ENCODE data around the gene ZNF324B.

The ZNF324B gene

DNA sequence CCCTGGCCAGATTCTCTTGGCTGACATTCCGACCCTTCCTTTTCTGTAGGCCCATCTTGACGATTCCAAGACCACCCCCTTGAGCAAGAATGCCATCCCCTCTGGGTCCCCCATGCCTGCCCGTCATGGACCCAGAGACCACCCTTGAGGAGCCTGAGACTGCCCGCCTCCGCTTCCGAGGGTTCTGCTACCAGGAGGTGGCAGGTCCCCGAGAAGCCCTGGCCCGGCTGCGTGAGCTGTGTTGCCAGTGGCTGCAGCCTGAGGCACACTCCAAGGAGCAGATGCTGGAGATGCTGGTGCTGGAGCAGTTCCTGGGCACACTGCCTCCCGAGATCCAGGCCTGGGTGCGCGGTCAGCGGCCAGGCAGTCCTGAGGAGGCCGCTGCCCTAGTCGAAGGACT is 25.7 kb downstream of the ZNF324B start:
- no peaks in the 10 kb centered on the region for H3K27me3 ChIP-seq (ENCODE audit: insufficient read depth, insufficient read length)
- TF ChIP-seq SUZ12 (IDR thresholded peaks at IDR 0.05; ENCODE audit: extremely low read depth, insufficient read depth, insufficient read length): no peak
- no peak for TF ChIP-seq ZNF274 (IDR thresholded peaks at IDR 0.05; ENCODE audit: low read depth, low read length)
- TF ChIP-seq YY1 (IDR thresholded peaks at IDR 0.05; ENCODE audit: insufficient read depth, insufficient read length): no peak
- H3K4me3 ChIP-seq (ENCODE audit: insufficient read length, low read depth): peak overlapping the region; percentile 74
- peaks cover 34% of the 10 kb centered on the region for H3K36me3 ChIP-seq (ENCODE audit: insufficient read depth, insufficient read length, low read length)
- H3K9ac ChIP-seq (ENCODE audit: insufficient read length, low read depth): peak overlapping the region; percentile 95
- H3K4me1 ChIP-seq (ENCODE audit: insufficient read depth, insufficient read length): peaks cover 9% of the 10 kb centered on the region
- no peak for DNase-seq (ENCODE audit: low read depth, low spot score)
- H3K9me3 ChIP-seq (ENCODE audit: insufficient read depth, low read length): no peaks in the 10 kb centered on the region

DNA sequence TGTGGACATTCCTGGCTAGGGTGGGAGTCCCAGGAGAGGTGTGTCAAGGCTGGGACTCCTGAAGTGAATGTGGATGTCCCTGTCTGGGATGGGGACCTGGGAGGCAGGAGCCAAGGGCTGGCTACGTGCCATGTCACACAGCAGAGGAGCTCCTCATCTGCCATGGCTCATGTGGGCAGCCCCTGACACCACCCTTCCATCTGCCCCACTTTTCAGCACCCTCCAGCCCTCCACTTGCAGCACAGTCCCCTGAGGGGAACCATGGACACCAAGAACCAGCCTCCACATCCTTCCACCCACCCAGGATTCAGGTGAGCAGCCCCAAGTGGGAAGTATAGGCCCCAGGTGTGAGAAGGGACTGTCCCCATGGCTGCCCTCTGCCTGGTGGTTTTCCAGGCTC is 26.4 kb downstream of the ZNF324B start:
- Histone ChIP-seq H3K4me3 (ENCODE audit: insufficient read length, low read depth) (no peak overlapping the region), H3K9ac (ENCODE audit: insufficient read length, low read depth) (no peak overlapping the region), H3K9me3 (ENCODE audit: insufficient read depth, low read length) (no peaks in the 10 kb centered on the region), H3K36me3 (ENCODE audit: insufficient read depth, insufficient read length, low read length) (peaks cover 27% of the 10 kb centered on the region), H3K27me3 (ENCODE audit: insufficient read depth, insufficient read length) (no peaks in the 10 kb centered on the region), H3K4me1 (ENCODE audit: insufficient read depth, insufficient read length) (peaks cover 9% of the 10 kb centered on the region)
- TF ChIP-seq ZNF274 (IDR thresholded peaks at IDR 0.05; ENCODE audit: low read depth, low read length) (no peak), YY1 (IDR thresholded peaks at IDR 0.05; ENCODE audit: insufficient read depth, insufficient read length) (no peak), SUZ12 (IDR thresholded peaks at IDR 0.05; ENCODE audit: extremely low read depth, insufficient read depth, insufficient read length) (no peak)
- no peak for DNase-seq (ENCODE audit: low read depth, low spot score)

DNA sequence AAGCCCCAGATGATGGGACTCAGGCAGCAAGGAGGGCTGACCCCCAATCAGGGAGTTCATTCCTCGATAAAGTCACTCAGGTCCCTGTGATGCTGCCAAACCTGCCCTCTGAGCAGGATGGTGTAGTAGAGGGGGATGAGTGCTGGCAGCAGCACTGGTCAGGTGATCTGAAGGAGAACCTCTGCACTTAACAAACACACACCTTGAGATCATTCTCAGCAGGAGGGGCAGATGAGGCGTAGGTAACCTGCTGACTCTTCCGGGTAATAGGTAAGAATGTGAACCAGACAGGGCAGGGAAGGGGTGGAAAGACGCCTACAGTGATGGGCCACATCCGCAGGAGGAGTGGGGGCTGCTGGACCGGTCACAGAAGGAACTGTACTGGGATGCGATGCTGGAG is 27.9 kb downstream of the ZNF324B start:
- H3K9me3 ChIP-seq (ENCODE audit: insufficient read depth, low read length): no peaks in the 10 kb centered on the region
- H3K27me3 ChIP-seq (ENCODE audit: insufficient read depth, insufficient read length): no peaks in the 10 kb centered on the region
- no peak overlapping the region for H3K4me3 ChIP-seq (ENCODE audit: insufficient read length, low read depth)
- H3K4me1 ChIP-seq (ENCODE audit: insufficient read depth, insufficient read length): peaks cover 9% of the 10 kb centered on the region
- no peak for DNase-seq (ENCODE audit: low read depth, low spot score)
- peaks cover 16% of the 10 kb centered on the region for H3K36me3 ChIP-seq (ENCODE audit: insufficient read depth, insufficient read length, low read length)
- TF ChIP-seq ZNF274 (IDR thresholded peaks at IDR 0.05; ENCODE audit: low read depth, low read length) (no peak), YY1 (IDR thresholded peaks at IDR 0.05; ENCODE audit: insufficient read depth, insufficient read length) (no peak), SUZ12 (IDR thresholded peaks at IDR 0.05; ENCODE audit: extremely low read depth, insufficient read depth, insufficient read length) (no peak)
- no peak overlapping the region for H3K9ac ChIP-seq (ENCODE audit: insufficient read length, low read depth)

DNA sequence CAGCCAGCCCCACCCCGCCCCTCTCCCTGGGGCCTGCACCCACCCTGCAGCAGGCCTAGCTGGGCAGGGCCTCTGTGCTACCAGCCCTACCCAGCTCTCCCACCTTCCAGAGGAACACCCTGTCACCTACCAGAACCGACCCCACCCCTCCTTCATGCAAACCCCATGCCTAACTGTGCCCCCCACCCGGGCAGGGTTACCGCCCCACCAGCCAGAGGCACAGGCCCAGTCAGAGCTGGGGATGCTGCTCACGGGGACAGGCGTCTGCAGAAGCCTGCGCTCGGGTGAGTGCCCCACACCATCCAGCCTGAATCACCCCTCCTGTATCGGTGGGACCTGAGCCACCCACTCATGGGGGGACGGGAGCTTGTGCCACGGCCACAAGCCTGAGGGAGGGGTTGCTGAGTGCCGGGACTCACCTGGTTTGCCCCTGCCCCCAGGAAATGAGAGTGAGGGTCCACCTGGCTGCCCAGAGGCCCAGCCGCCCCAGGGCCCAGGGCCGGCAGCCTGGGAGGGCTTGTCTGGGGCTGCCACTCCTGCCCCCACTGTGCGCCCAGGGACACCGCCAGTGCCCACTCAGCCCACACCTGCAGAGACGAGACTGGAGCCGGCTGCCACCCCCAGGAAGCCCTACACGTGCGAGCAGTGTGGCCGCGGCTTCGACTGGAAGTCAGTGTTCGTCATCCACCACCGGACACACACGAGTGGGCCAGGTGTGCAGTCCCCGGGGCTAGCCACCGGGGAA is 28.5 kb downstream of the ZNF324B start:
- Histone ChIP-seq H3K4me1 (ENCODE audit: insufficient read depth, insufficient read length) (peaks cover 9% of the 10 kb centered on the region), H3K36me3 (ENCODE audit: insufficient read depth, insufficient read length, low read length) (peaks cover 16% of the 10 kb centered on the region), H3K9ac (ENCODE audit: insufficient read length, low read depth) (no peak overlapping the region), H3K27me3 (ENCODE audit: insufficient read depth, insufficient read length) (no peaks in the 10 kb centered on the region), H3K4me3 (ENCODE audit: insufficient read length, low read depth) (no peak overlapping the region), H3K9me3 (ENCODE audit: insufficient read depth, low read length) (no peaks in the 10 kb centered on the region)
- DNase-seq (ENCODE audit: low read depth, low spot score): no peak
- no peak for TF ChIP-seq SUZ12 (IDR thresholded peaks at IDR 0.05; ENCODE audit: extremely low read depth, insufficient read depth, insufficient read length)
- TF ChIP-seq ZNF274 (IDR thresholded peaks at IDR 0.05; ENCODE audit: low read depth, low read length): no peak
- TF ChIP-seq YY1 (IDR thresholded peaks at IDR 0.05; ENCODE audit: insufficient read depth, insufficient read length): no peak

DNA sequence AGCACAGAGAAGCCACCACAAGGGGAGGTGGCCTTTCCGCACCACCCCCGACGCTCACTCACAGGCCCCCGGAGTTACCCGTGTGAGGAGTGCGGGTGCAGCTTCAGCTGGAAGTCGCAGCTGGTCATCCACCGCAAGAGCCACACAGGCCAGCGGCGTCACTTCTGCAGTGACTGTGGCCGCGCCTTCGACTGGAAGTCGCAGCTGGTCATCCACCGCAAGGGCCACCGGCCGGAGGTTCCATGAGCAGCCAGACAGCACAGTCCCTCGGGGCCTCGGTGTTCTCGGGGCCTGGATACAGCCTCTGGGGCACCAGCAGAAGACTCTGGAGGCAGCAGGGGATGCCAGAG is 29.0 kb downstream of the ZNF324B start:
- H3K9me3 ChIP-seq (ENCODE audit: insufficient read depth, low read length): no peaks in the 10 kb centered on the region
- H3K36me3 ChIP-seq (ENCODE audit: insufficient read depth, insufficient read length, low read length): peaks cover 16% of the 10 kb centered on the region
- H3K27me3 ChIP-seq (ENCODE audit: insufficient read depth, insufficient read length): no peaks in the 10 kb centered on the region
- no peak for TF ChIP-seq ZNF274 (IDR thresholded peaks at IDR 0.05; ENCODE audit: low read depth, low read length)
- TF ChIP-seq YY1 (IDR thresholded peaks at IDR 0.05; ENCODE audit: insufficient read depth, insufficient read length): no peak
- H3K9ac ChIP-seq (ENCODE audit: insufficient read length, low read depth): no peak overlapping the region
- DNase-seq (ENCODE audit: low read depth, low spot score): no peak
- peaks cover 9% of the 10 kb centered on the region for H3K4me1 ChIP-seq (ENCODE audit: insufficient read depth, insufficient read length)
- H3K4me3 ChIP-seq (ENCODE audit: insufficient read length, low read depth): no peak overlapping the region

DNA sequence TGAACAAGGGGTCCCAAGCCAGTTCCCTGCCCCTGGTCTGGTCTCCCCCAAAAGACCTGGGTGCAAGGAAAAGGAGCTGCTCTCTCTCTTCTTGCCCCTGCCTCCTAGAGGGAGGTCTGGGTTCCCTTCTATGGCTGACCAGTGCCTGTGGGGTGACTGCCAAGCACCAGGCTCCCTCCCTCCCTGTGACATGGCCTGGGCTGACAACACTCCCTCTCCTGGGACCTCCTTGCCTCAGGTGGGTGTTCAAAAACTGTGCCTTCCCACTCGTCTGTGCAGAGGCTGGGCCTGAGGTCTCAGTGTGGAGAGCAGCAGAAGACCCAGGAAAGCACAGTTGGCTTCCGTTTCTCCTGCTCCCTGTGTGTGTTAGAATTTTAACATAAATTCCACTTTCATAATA is 29.4 kb downstream of the ZNF324B start:
- peaks cover 9% of the 10 kb centered on the region for H3K4me1 ChIP-seq (ENCODE audit: insufficient read depth, insufficient read length)
- H3K4me3 ChIP-seq (ENCODE audit: insufficient read length, low read depth): no peak overlapping the region
- DNase-seq (ENCODE audit: low read depth, low spot score): no peak
- no peak for TF ChIP-seq ZNF274 (IDR thresholded peaks at IDR 0.05; ENCODE audit: low read depth, low read length)
- TF ChIP-seq YY1 (IDR thresholded peaks at IDR 0.05; ENCODE audit: insufficient read depth, insufficient read length): no peak
- TF ChIP-seq SUZ12 (IDR thresholded peaks at IDR 0.05; ENCODE audit: extremely low read depth, insufficient read depth, insufficient read length): no peak
- H3K9me3 ChIP-seq (ENCODE audit: insufficient read depth, low read length): no peaks in the 10 kb centered on the region
- H3K36me3 ChIP-seq (ENCODE audit: insufficient read depth, insufficient read length, low read length): peaks cover 16% of the 10 kb centered on the region
- no peak overlapping the region for H3K9ac ChIP-seq (ENCODE audit: insufficient read length, low read depth)
- no peaks in the 10 kb centered on the region for H3K27me3 ChIP-seq (ENCODE audit: insufficient read depth, insufficient read length)

DNA sequence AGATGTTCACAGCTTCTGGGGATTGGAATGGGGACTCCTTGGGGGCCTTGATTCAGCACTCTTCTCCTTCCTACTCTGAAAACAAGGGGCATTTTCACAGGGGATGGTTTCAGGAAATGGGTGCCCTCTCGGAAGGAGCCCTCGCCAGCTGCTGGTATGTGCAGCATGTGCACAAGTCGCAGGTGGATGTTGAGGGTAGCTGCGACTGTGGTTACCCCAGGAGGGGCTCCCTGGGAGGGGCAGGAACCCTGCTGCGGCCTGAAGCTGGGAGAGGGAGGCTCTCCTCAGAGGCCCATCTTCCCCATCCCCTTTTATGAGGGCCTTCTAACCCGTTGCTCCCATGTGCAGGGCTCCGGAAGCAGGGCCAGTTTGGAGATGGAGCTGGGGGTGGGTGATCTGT is 30.9 kb downstream of the ZNF324B start:
- Histone ChIP-seq H3K9ac (ENCODE audit: insufficient read length, low read depth) (no peak overlapping the region), H3K4me1 (ENCODE audit: insufficient read depth, insufficient read length) (peaks cover 3% of the 10 kb centered on the region), H3K36me3 (ENCODE audit: insufficient read depth, insufficient read length, low read length) (peaks cover 16% of the 10 kb centered on the region), H3K9me3 (ENCODE audit: insufficient read depth, low read length) (no peaks in the 10 kb centered on the region), H3K27me3 (ENCODE audit: insufficient read depth, insufficient read length) (no peaks in the 10 kb centered on the region), H3K4me3 (ENCODE audit: insufficient read length, low read depth) (no peak overlapping the region)
- DNase-seq (ENCODE audit: low read depth, low spot score): no peak
- TF ChIP-seq SUZ12 (IDR thresholded peaks at IDR 0.05; ENCODE audit: extremely low read depth, insufficient read depth, insufficient read length) (no peak), ZNF274 (IDR thresholded peaks at IDR 0.05; ENCODE audit: low read depth, low read length) (no peak), YY1 (IDR thresholded peaks at IDR 0.05; ENCODE audit: insufficient read depth, insufficient read length) (no peak)
